ENCODE data around the gene WASF1. TPM values are rescaled to one million over a fixed set of nuclear protein-coding genes. Genes with fewer than 3 reads are reported as not detected.
"Not testable (repeated sequence)": the region's sequence is repeated elsewhere in the genome, so short reads cannot be mapped to it uniquely, and the experiment has no call there.

WASF1 gene
- total RNA-seq, 4 donors from 2014 or later, result 1.9 to 7.1 (median 5.9) TPM

DNA sequence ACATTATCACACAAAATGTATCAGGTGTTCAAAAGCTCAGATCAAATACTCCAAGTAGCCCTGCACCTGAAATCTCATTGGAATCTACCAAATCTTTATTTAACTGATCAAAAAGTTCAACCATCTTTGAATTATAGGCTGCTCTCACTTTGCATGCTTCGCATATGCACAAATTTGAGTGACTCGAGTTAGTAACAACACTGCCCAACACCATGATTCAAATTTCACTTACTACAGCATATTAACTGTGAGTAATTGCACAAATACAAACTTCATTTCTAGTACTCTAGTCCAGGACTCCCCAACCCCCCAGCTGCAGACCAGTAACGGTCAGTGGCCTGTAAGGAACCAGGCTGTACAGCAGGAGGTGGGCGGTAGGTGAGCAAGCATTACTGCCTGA lies 51.1 kb downstream of the WASF1 start:
- Histone ChIP-seq H3K4me3 (no peak overlapping the region), H3K4me1 (no peaks in the 10 kb centered on the region), H3K9me3 (no peaks in the 10 kb centered on the region), H3K27me3 (no peaks in the 10 kb centered on the region), H3K27ac (no peak overlapping the region), H3K36me3 (no peaks in the 10 kb centered on the region)
- in situ Hi-C loops (cut with MboI; ENCODE audit: low pct_ligation_motif_present in 1 of 4, low pct_unique_long_range_greater_than_20kb in 1 of 4, low sequenced_read_pairs in 3 of 4), result no loop called here
- TF ChIP-seq, protein P1, sequence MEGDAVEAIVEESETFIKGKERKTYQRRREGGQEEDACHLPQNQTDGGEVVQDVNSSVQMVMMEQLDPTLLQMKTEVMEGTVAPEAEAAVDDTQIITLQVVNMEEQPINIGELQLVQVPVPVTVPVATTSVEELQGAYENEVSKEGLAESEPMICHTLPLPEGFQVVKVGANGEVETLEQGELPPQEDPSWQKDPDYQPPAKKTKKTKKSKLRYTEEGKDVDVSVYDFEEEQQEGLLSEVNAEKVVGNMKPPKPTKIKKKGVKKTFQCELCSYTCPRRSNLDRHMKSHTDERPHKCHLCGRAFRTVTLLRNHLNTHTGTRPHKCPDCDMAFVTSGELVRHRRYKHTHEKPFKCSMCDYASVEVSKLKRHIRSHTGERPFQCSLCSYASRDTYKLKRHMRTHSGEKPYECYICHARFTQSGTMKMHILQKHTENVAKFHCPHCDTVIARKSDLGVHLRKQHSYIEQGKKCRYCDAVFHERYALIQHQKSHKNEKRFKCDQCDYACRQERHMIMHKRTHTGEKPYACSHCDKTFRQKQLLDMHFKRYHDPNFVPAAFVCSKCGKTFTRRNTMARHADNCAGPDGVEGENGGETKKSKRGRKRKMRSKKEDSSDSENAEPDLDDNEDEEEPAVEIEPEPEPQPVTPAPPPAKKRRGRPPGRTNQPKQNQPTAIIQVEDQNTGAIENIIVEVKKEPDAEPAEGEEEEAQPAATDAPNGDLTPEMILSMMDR (IDR thresholded peaks at IDR 0.05), result no peak
- TF ChIP-seq EP300 (IDR thresholded peaks at IDR 0.05; ENCODE audit: low read depth), result no peak
- no peak for TF ChIP-seq POLR2AphosphoS5 (IDR thresholded peaks at IDR 0.05)
- TF ChIP-seq POLR2A (IDR thresholded peaks at IDR 0.05), result no peak
- DNase-seq, result no peak
- 60 to 86% methylated on average over 2 to 4 of the region's 4 CpGs for WGBS, 2 donors (ENCODE audit: low coverage in 1 of 2)
- intact Hi-C loops (cut with DNase I; ENCODE audit: low total_unique reads), result no loop called here

DNA sequence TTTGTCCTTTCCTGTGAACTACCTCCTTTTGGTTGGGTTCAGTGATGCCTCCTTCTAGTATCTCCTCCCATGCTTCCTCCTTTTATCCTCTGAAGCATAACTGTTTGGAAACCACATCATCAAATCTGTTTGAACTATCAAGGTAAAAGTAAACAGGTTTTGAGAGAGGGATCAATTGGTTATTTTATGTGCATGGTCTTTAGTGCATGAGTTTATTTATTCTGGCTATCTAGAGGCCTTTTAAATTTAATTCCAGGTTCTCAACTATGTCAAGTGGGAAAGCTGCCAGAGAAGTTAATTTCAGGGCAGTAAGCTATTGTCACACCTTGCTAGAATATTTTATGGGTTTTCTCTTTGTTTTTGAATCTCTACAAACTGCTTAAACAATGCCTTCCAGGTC lies 54.1 kb downstream of the WASF1 start:
- Histone ChIP-seq H3K9me3 (no peaks in the 10 kb centered on the region), H3K27ac (no peak overlapping the region), H3K36me3 (no peaks in the 10 kb centered on the region), H3K4me1 (no peaks in the 10 kb centered on the region), H3K27me3 (no peaks in the 10 kb centered on the region), H3K4me3 (no peak overlapping the region)
- intact Hi-C loops (cut with DNase I; ENCODE audit: low total_unique reads), result no loop called here
- TF ChIP-seq POLR2AphosphoS5 (IDR thresholded peaks at IDR 0.05) (no peak), POLR2A (IDR thresholded peaks at IDR 0.05) (no peak), EP300 (IDR thresholded peaks at IDR 0.05; ENCODE audit: low read depth) (no peak)
- TF ChIP-seq, protein P1 (IDR thresholded peaks at IDR 0.05), result no peak
- in situ Hi-C loops (cut with MboI; ENCODE audit: low pct_ligation_motif_present in 1 of 4, low pct_unique_long_range_greater_than_20kb in 1 of 4, low sequenced_read_pairs in 3 of 4), result no loop called here
- no peak for DNase-seq

- H3K4me1 ChIP-seq; H3K27me3 ChIP-seq; H3K9me3 ChIP-seq; H3K27ac ChIP-seq; DNase-seq; H3K36me3 ChIP-seq; in situ Hi-C loops (cut with MboI; ENCODE audit: low pct_ligation_motif_present in 1 of 4, low pct_unique_long_range_greater_than_20kb in 1 of 4, low sequenced_read_pairs in 3 of 4); intact Hi-C loops (cut with DNase I; ENCODE audit: low total_unique reads); H3K4me3 ChIP-seq: not testable (repeated sequence)
- WGBS, 2 donors (ENCODE audit: low coverage in 1 of 2), result 94 to 100% methylated on average over 1 to 4 of the region's 4 CpGs
Measured at GRCh38 chr6:110121655-110122054, 57.8 kb downstream of the WASF1 start.

GRCh38 chr6:110116258-110116657 lies 63.2 kb downstream of the WASF1 start:
- Histone ChIP-seq H3K9me3 (no peaks in the 10 kb centered on the region), H3K36me3 (no peaks in the 10 kb centered on the region), H3K27ac (no peak overlapping the region), H3K4me1 (no peaks in the 10 kb centered on the region), H3K4me3 (no peak overlapping the region), H3K27me3 (no peaks in the 10 kb centered on the region)
- TF ChIP-seq POLR2AphosphoS5 (IDR thresholded peaks at IDR 0.05), result no peak
- no peak for TF ChIP-seq POLR2A (IDR thresholded peaks at IDR 0.05)
- TF ChIP-seq EP300 (IDR thresholded peaks at IDR 0.05; ENCODE audit: low read depth), result no peak
- TF ChIP-seq, protein P1 (IDR thresholded peaks at IDR 0.05), result no peak
- WGBS, 2 donors (ENCODE audit: low coverage in 1 of 2), result 86% methylated on average over 8 of the region's 8 CpGs; no CpG with 5 or more reads in 1 of the 2 donors
- in situ Hi-C loops (cut with MboI; ENCODE audit: low pct_ligation_motif_present in 1 of 4, low pct_unique_long_range_greater_than_20kb in 1 of 4, low sequenced_read_pairs in 3 of 4) (no loop called here), intact Hi-C loops (cut with DNase I; ENCODE audit: low total_unique reads) (no loop called here)
- no peak for DNase-seq

DNA sequence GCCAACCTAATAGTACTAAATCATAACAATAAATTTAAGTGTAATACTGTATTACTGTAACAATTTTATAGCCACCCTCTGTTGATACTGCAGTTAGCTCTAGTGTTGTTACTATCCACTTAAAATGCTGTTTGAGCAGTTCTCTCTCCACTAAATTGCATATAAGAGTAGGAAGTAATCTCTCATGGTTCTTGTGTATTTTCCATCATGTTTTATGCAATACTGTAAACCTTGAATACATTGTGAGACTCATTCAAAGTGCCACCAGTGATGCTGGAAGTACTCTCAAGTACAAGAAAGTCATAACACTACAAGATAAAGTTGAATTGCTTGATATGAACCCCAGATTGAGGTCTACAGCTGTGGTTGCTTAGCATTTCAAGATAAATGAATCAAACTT lies 65.5 kb downstream of the WASF1 start:
- Histone ChIP-seq H3K4me3 (no peak overlapping the region), H3K4me1 (no peaks in the 10 kb centered on the region), H3K36me3 (no peaks in the 10 kb centered on the region), H3K27me3 (no peaks in the 10 kb centered on the region), H3K27ac (no peak overlapping the region), H3K9me3 (no peaks in the 10 kb centered on the region)
- no peak for TF ChIP-seq POLR2AphosphoS5 (IDR thresholded peaks at IDR 0.05)
- TF ChIP-seq, protein P1 (IDR thresholded peaks at IDR 0.05), result no peak
- no peak for TF ChIP-seq POLR2A (IDR thresholded peaks at IDR 0.05)
- TF ChIP-seq EP300 (IDR thresholded peaks at IDR 0.05; ENCODE audit: low read depth), result no peak
- no peak for DNase-seq
- in situ Hi-C loops (cut with MboI; ENCODE audit: low pct_ligation_motif_present in 1 of 4, low pct_unique_long_range_greater_than_20kb in 1 of 4, low sequenced_read_pairs in 3 of 4), result no loop called here
- intact Hi-C loops (cut with DNase I; ENCODE audit: low total_unique reads), result no loop called here
